GM21423 (cell line): Measurements from ENCODE around the gene S100G.

Source experiments
- ATAC-seq: cut with Tn5 transposase; IDR thresholded peaks from one replicate; pipeline ENCODE4 v1.9.1; 2021; ENCODE audit warnings: mild to moderate bottlenecking, moderate library complexity; ENCODE audit not compliant: unreplicated experiment

Gene S100G

GRCh38 chrX:16646366-16647138, 3.4 kb upstream of the S100G start:
- ATAC-seq, result no peak

GRCh38 chrX:16651391-16652024, 1.6 kb downstream of the S100G start:
- no peak for ATAC-seq

- ATAC-seq, result no peak
Measured at GRCh38 chrX:16653424-16653823, 3.5 kb downstream of the S100G start.

- ATAC-seq, result no peak
Measured at GRCh38 chrX:16654093-16654492, 4.1 kb downstream of the S100G start.

GRCh38 chrX:16658284-16658683, 8.3 kb downstream of the S100G start:
- no peak for ATAC-seq

- no peak for ATAC-seq
Measured at GRCh38 chrX:16659321-16659720, 9.4 kb downstream of the S100G start.

GRCh38 chrX:16661495-16661894, 11.5 kb downstream of the S100G start:
- no peak for ATAC-seq

GRCh38 chrX:16662402-16662801, 12.4 kb downstream of the S100G start:
- no peak for ATAC-seq

- no peak for ATAC-seq
Measured at GRCh38 chrX:16664074-16664473, 14.1 kb downstream of the S100G start.

- no peak for ATAC-seq
Measured at GRCh38 chrX:16664626-16665025, 14.7 kb downstream of the S100G start.

GRCh38 chrX:16665089-16665488, 15.1 kb downstream of the S100G start:
- no peak for ATAC-seq

GRCh38 chrX:16666541-16666940, 16.6 kb downstream of the S100G start:
- ATAC-seq, result no peak

GRCh38 chrX:16671005-16671404, 21.0 kb downstream of the S100G start:
- ATAC-seq, result no peak

GRCh38 chrX:16678689-16679088, 28.7 kb downstream of the S100G start:
- ATAC-seq, result no peak

- ATAC-seq, result no peak
Measured at GRCh38 chrX:16683007-16683664, 33.2 kb downstream of the S100G start.

- no peak for ATAC-seq
Measured at GRCh38 chrX:16687514-16687913, 37.6 kb downstream of the S100G start.

- no peak for ATAC-seq
Measured at GRCh38 chrX:16695079-16695676, 45.2 kb downstream of the S100G start.

- ATAC-seq, result no peak
Measured at GRCh38 chrX:16696956-16697355, 47.0 kb downstream of the S100G start.

GRCh38 chrX:16699389-16699788, 49.4 kb downstream of the S100G start:
- ATAC-seq, result no peak

GRCh38 chrX:16700734-16701133, 50.8 kb downstream of the S100G start:
- no peak for ATAC-seq

- no peak for ATAC-seq
Measured at GRCh38 chrX:16702700-16703599, 53.0 kb downstream of the S100G start.
